ENCODE results near the gene INSM2. TPM values are rescaled to one million over a fixed set of nuclear protein-coding genes. Genes with fewer than 3 reads are reported as not detected.

Gene INSM2
- total RNA-seq, 2 experiments from 2014 or later, result not detected

DNA sequence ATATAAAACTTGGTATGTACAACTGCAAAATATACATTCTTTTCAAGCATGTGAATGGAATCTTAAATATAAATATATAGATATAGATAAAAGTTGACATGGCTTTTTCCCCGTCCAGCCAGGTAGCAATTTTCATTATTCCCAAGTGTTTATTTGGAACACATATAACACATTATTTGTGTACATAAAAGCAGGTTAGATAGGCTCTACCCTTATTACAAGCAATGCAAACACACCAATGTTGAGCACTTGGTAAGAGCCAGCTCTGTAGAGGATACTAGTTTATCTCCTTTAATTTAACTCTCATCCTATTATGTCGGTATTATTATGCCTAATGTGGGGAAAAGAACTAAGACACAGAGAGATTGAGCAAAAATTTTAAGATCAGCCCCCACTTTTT lies 7.0 kb upstream of the INSM2 start:
- H3K4me1 Mint-ChIP-seq, result no peaks in the 10 kb centered on the region
- H3K27me3 Mint-ChIP-seq, result peaks cover 49% of the 10 kb centered on the region
- POLR2A ChIA-PET, result no interaction called here
- no peak for DNase-seq
- CTCF ChIA-PET, result interaction anchor here (0.7 kb wide), 1 partner anchor 213 kb away, joined by 4 read pairs; no protein-coding TSS in a partner anchor
- no peak overlapping the region for H3K4me3 Mint-ChIP-seq
- H3K27ac Mint-ChIP-seq, result no peak overlapping the region
- no peaks in the 10 kb centered on the region for H3K36me3 Mint-ChIP-seq (ENCODE audit: low read depth)
- no peaks in the 10 kb centered on the region for H3K9me3 Mint-ChIP-seq

GRCh38 chr14:35531960-35532747 lies 1.8 kb upstream of the INSM2 start:
- Mint-ChIP-seq H3K4me3 (no peak overlapping the region), H3K4me1 (peaks cover 14% of the 10 kb centered on the region), H3K27me3 (peaks cover 77% of the 10 kb centered on the region), H3K27ac (no peak overlapping the region), H3K36me3 (ENCODE audit: low read depth) (no peaks in the 10 kb centered on the region), H3K9me3 (no peaks in the 10 kb centered on the region)
- CTCF ChIA-PET, result interaction anchor here (1.6 kb wide), 1 partner anchor 53 kb away, joined by 3 read pairs; no protein-coding TSS in a partner anchor
- POLR2A ChIA-PET, result no interaction called here
- DNase-seq, result no peak

DNA sequence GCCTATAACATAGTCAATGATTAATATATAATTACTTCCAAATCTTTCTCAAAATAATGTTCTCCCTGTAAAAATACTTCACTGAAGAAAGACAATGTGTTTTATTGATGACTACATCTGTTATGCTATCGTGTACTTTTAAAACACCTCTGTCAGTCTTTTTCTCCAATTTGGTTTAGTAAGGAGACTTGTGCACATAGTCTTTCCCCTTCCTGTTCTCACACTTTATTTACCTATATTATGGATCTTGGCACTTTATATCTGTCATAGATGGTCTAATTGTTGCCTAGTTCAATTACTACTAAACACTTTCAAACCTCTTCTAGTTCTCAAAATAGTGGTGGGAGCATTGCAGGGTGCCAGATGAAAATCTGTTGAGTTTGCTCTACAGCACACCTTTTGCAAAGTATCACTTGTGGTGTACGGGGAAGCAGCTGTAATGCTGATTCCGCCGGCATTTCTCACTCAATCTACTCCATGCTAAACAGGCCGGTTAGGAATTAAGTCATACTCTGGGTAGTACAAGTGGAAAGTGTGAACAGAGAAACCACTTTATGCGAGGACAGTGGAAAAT lies 1.1 kb upstream of the INSM2 start:
- POLR2A ChIA-PET, result no interaction called here
- H3K36me3 Mint-ChIP-seq (ENCODE audit: low read depth), result no peaks in the 10 kb centered on the region
- peak; percentile 6 for DNase-seq
- H3K27ac Mint-ChIP-seq, result no peak overlapping the region
- H3K4me1 Mint-ChIP-seq, result peaks cover 14% of the 10 kb centered on the region
- CTCF ChIA-PET, result interaction anchor here (0.9 to 1.6 kb wide), 2 partner anchors 27 to 53 kb away, joined by 3 read pairs; no protein-coding TSS in a partner anchor
- H3K4me3 Mint-ChIP-seq, result peak overlapping the region; percentile 35
- no peaks in the 10 kb centered on the region for H3K9me3 Mint-ChIP-seq
- H3K27me3 Mint-ChIP-seq, result peaks cover 73% of the 10 kb centered on the region

DNA sequence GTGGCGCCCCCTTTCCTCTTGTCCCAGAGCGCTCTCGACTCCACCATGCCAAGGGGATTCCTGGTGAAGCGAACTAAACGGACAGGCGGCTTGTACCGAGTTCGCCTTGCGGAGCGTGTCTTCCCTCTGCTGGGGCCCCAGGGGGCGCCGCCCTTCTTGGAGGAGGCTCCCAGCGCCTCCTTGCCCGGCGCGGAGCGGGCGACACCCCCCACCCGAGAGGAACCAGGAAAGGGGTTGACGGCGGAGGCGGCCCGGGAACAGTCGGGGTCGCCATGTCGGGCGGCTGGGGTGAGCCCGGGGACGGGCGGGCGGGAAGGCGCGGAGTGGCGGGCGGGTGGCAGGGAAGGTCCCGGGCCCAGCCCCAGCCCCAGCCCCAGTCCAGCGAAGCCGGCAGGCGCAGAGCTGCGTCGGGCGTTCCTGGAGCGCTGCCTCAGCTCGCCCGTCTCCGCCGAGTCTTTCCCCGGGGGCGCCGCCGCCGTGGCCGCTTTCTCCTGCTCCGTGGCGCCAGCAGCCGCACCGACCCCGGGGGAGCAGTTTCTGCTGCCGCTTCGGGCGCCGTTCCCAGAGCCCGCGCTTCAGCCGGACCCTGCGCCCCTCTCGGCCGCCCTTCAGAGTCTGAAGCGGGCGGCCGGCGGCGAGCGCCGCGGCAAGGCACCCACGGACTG lies 376 bp downstream of the INSM2 start:
- ChIA-PET POLR2A (no interaction called here), CTCF (interaction anchor here (1.1 to 1.2 kb wide), 2 partner anchors 57 to 84 kb away, joined by 3 read pairs; no protein-coding TSS in a partner anchor)
- Mint-ChIP-seq H3K4me3 (peak overlapping the region; percentile 57), H3K27me3 (peaks cover 60% of the 10 kb centered on the region), H3K9me3 (no peaks in the 10 kb centered on the region), H3K36me3 (ENCODE audit: low read depth) (no peaks in the 10 kb centered on the region), H3K27ac (no peak overlapping the region), H3K4me1 (peaks cover 14% of the 10 kb centered on the region)
- peak; percentile 7 for DNase-seq

GRCh38 chr14:35534873-35535482 lies 1.0 kb downstream of the INSM2 start:
- peak; percentile 70 for DNase-seq
- CTCF ChIA-PET, result interaction anchor here (1.1 kb wide), 1 partner anchor 57 kb away, joined by 3 read pairs; no protein-coding TSS in a partner anchor
- Mint-ChIP-seq H3K27ac (no peak overlapping the region), H3K4me3 (peak overlapping the region; percentile 57), H3K9me3 (no peaks in the 10 kb centered on the region), H3K36me3 (ENCODE audit: low read depth) (no peaks in the 10 kb centered on the region), H3K27me3 (peaks cover 55% of the 10 kb centered on the region), H3K4me1 (peaks cover 17% of the 10 kb centered on the region)
- POLR2A ChIA-PET, result no interaction called here

- POLR2A ChIA-PET, result no interaction called here
- Mint-ChIP-seq H3K27ac (no peak overlapping the region), H3K4me1 (peaks cover 20% of the 10 kb centered on the region), H3K36me3 (ENCODE audit: low read depth) (no peaks in the 10 kb centered on the region), H3K27me3 (peaks cover 49% of the 10 kb centered on the region), H3K9me3 (no peaks in the 10 kb centered on the region), H3K4me3 (no peak overlapping the region)
- DNase-seq, result no peak
- CTCF ChIA-PET, result interaction anchor here (1.1 kb wide), 1 partner anchor 56 kb away, joined by 3 read pairs; no protein-coding TSS in a partner anchor
Observed at GRCh38 chr14:35535483-35536112, 1.6 kb downstream of the INSM2 start.

GRCh38 chr14:35539969-35540368 lies 6.0 kb downstream of the INSM2 start:
- Mint-ChIP-seq H3K27ac (no peak overlapping the region), H3K4me1 (peaks cover 12% of the 10 kb centered on the region), H3K4me3 (no peak overlapping the region), H3K9me3 (no peaks in the 10 kb centered on the region), H3K27me3 (peaks cover 21% of the 10 kb centered on the region), H3K36me3 (ENCODE audit: low read depth) (no peaks in the 10 kb centered on the region)
- POLR2A ChIA-PET, result no interaction called here
- CTCF ChIA-PET, result no interaction called here
- no peak for DNase-seq

GRCh38 chr14:35543006-35543405 lies 9.0 kb downstream of the INSM2 start:
- CTCF ChIA-PET, result no interaction called here
- no peaks in the 10 kb centered on the region for H3K36me3 Mint-ChIP-seq (ENCODE audit: low read depth)

DNA sequence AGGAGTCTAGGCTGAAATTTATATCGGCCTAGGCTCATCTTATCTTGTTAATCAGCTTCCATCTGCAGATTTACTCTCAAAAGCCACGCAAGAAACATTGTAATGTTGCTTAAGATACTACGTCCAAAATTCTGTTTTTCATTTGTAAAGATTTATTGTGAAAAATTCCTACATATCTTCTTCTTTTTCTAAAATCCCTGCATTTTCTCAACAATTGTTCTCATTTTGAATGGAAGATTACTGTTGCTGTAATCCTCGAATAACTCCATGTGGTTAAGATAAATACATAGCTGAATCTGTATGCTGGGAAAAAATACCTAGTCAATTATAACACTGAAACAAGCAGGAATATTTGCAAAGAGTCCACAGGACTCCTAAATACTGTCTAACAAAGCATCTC lies 15.6 kb downstream of the INSM2 start:
- DNase-seq, result no peak
- Mint-ChIP-seq H3K27ac (no peak overlapping the region), H3K9me3 (no peaks in the 10 kb centered on the region), H3K4me1 (no peaks in the 10 kb centered on the region), H3K27me3 (no peaks in the 10 kb centered on the region), H3K36me3 (ENCODE audit: low read depth) (no peaks in the 10 kb centered on the region), H3K4me3 (no peak overlapping the region)
- ChIA-PET CTCF (no interaction called here), POLR2A (no interaction called here)

More at GRCh38 chr14:35543006-35543405, 9.0 kb downstream of the INSM2 start:
- no peaks in the 10 kb centered on the region for H3K27me3 Mint-ChIP-seq
- H3K27ac Mint-ChIP-seq, result no peak overlapping the region
- H3K4me1 Mint-ChIP-seq, result peaks cover 6% of the 10 kb centered on the region
- H3K9me3 Mint-ChIP-seq, result no peaks in the 10 kb centered on the region
- no peak for DNase-seq
- POLR2A ChIA-PET, result no interaction called here
- no peak overlapping the region for H3K4me3 Mint-ChIP-seq

GRCh38 chr14:35551081-35551480 lies 17.1 kb downstream of the INSM2 start:
- Mint-ChIP-seq H3K36me3 (ENCODE audit: low read depth) (no peaks in the 10 kb centered on the region), H3K27me3 (no peaks in the 10 kb centered on the region), H3K4me3 (no peak overlapping the region), H3K4me1 (no peaks in the 10 kb centered on the region), H3K9me3 (no peaks in the 10 kb centered on the region), H3K27ac (no peak overlapping the region)
- CTCF ChIA-PET, result no interaction called here
- POLR2A ChIA-PET, result interaction anchor here (0.5 kb wide), 1 partner anchor 275 kb away, joined by 3 read pairs; the partner anchor contains the start of gene BRMS1L
- DNase-seq, result no peak

DNA sequence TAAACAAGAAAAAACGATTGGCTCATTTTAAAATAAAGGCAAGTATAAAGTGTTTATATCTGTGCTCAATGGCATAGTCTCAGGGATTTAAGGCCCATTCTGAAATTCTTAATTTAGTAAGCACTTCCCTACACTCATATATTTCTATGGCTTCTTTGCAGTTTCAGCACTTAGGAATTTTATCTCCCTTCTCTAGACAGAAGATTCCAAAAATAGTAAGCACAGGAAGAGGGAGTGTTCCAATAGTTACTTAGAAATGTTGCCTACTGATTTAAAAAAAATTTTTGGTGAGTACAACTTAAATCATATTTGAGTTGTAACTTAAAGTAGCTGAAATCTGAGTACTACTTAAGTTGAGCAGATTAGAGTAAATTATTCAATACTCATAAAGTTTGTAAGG lies 19.8 kb downstream of the INSM2 start:
- no peak for DNase-seq
- H3K4me1 Mint-ChIP-seq, result no peaks in the 10 kb centered on the region
- no peaks in the 10 kb centered on the region for H3K36me3 Mint-ChIP-seq (ENCODE audit: low read depth)
- no peak overlapping the region for H3K27ac Mint-ChIP-seq
- H3K27me3 Mint-ChIP-seq, result no peaks in the 10 kb centered on the region
- no peaks in the 10 kb centered on the region for H3K9me3 Mint-ChIP-seq
- POLR2A ChIA-PET, result no interaction called here
- H3K4me3 Mint-ChIP-seq, result no peak overlapping the region
- CTCF ChIA-PET, result no interaction called here

DNA sequence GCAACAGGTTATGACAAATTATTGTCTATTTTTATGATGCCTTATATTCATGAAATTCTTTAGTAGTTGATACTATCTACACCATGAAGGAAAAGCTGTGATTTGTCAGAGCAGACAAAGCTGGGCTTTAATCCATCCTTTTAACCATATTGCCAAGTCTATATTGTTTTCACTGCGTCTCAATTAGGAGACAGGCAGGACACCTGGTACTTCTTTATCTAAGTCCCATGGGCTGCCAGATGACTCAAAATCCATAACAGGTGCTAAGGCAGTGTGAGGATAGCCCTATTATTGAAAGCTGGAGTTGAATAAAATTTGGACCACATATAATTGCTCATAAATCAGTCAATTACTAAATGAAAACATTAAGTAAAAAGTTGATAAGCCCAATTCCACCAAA lies 22.6 kb downstream of the INSM2 start:
- no peaks in the 10 kb centered on the region for H3K36me3 Mint-ChIP-seq (ENCODE audit: low read depth)

More for the DNA sequence above, 22.6 kb downstream of the INSM2 start:
- POLR2A ChIA-PET, result no interaction called here
- H3K4me3 Mint-ChIP-seq, result no peak overlapping the region
- H3K9me3 Mint-ChIP-seq, result no peaks in the 10 kb centered on the region
- no peaks in the 10 kb centered on the region for H3K27me3 Mint-ChIP-seq
- CTCF ChIA-PET, result no interaction called here
- H3K4me1 Mint-ChIP-seq, result no peaks in the 10 kb centered on the region
- H3K27ac Mint-ChIP-seq, result no peak overlapping the region
- no peak for DNase-seq

Measured in activated CD4-positive, alpha-beta T cell treated with anti-CD3 and anti-CD28 coated beads, Interleukin-2, amount 10 ng/mL, durations not matched to agents 7 days and 5 days (primary cell).